GM12875 (cell line): Measurements from ENCODE around the gene COL8A1.
"Not testable (repeated sequence)": the region's sequence is repeated elsewhere in the genome, so short reads cannot be mapped to it uniquely, and the experiment has no call there.

ENCODE experiments used
- H3K4me3 ChIP-seq: one replicate; pipeline ENCODE4 v1.5.1; 2011; ENCODE audit warnings: low read depth, low read length, control low read depth
- TF ChIP-seq, protein P1 (sequence below): IDR thresholded peaks from 2 replicates; pipeline ENCODE4 v1.5.1; 2011; ENCODE audit warnings: low read depth, mild to moderate bottlenecking, control low read depth, inconsistent platforms, low read length, moderate library complexity, borderline replicate concordance; ENCODE audit not compliant: insufficient read depth

The COL8A1 gene

DNA sequence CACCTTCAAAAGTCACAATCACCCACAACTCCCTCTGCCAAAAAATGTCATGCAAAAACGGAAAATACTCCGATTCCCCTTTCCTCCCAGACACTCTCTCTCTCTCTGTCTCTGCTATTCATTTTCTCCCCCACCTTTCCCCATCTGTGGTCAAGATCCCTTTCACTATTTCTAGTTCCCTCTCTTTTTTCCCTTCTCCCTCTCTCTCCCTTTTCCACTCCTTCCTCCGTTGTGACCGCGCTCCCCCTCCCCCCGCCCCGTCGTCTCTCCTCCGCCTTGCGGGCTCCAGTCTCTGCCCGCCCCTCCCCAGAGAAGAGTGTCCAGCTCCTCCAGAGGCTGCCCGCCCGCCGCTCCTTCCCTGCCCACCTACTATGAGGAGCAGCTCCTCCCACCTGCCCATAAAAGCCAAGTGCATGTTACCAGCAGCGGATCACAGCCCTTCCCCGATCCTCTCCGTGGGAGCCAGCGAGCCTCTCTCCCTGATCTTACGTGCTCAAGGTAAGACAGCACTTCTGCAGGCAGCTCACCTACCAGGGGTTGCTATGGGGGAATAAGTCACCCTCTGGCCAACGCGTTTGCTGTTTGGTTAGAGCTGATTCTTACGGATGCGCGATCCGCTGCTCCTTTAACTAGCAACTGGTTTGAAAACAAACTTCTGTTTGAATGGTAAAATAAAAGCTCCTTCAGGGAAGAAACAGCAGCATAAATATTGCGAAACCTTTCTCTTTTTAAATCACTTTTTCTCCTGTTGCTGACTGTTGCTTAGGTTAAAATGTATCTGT is at the start of gene COL8A1:
Gene COL8A1 (plus strand): TSS at position 428 of the 782 bp plus-strand sequence. CDS start 152,089 bp downstream, outside the sequence.
- no peak within 1 kb of the TSS for H3K4me3 ChIP-seq
- TF ChIP-seq, protein P1, sequence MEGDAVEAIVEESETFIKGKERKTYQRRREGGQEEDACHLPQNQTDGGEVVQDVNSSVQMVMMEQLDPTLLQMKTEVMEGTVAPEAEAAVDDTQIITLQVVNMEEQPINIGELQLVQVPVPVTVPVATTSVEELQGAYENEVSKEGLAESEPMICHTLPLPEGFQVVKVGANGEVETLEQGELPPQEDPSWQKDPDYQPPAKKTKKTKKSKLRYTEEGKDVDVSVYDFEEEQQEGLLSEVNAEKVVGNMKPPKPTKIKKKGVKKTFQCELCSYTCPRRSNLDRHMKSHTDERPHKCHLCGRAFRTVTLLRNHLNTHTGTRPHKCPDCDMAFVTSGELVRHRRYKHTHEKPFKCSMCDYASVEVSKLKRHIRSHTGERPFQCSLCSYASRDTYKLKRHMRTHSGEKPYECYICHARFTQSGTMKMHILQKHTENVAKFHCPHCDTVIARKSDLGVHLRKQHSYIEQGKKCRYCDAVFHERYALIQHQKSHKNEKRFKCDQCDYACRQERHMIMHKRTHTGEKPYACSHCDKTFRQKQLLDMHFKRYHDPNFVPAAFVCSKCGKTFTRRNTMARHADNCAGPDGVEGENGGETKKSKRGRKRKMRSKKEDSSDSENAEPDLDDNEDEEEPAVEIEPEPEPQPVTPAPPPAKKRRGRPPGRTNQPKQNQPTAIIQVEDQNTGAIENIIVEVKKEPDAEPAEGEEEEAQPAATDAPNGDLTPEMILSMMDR = no peak

DNA sequence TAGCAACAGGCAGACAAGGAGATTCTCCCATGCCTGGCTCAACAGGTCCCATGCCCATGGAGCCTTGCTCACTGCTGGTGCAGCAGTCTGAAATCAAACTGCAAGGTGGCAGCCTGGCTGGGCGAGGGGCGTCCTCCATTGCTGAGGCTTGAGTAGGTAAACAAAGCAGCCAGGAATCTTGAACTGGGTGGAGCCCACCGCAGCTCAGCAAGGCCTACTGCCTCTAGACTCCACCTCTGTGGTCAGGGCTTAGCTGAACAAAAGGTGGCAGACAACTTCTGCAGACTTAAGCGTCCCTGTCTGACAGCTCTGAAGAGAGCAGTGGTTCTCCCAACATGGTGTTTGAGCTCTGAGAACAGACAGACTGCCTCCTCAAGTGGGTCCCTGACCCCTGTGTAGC is 49.2 kb upstream of the COL8A1 start:
- H3K4me3 ChIP-seq = not testable (repeated sequence)

DNA sequence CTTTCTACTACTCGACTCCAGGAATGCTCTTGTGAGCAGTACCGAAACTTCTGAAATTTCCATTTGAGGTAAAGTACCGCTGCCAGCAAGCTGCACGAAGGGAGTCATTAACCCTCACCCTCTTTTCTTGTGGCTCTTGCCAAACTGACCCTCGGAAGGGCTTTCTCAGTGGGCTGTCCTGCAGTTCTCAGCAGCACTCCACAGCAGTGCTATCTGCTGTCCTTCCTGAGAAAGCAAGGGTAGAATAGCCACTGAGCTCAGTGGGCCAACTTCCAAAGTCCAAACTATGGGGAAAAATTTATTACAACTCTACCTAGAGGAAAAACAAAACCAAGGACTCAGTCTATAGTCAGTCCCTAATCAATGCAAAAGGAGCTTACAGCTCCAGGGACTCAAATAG is 38.5 kb upstream of the COL8A1 start:
- H3K4me3 ChIP-seq = no peak overlapping the region
- TF ChIP-seq, protein P1 = no peak

DNA sequence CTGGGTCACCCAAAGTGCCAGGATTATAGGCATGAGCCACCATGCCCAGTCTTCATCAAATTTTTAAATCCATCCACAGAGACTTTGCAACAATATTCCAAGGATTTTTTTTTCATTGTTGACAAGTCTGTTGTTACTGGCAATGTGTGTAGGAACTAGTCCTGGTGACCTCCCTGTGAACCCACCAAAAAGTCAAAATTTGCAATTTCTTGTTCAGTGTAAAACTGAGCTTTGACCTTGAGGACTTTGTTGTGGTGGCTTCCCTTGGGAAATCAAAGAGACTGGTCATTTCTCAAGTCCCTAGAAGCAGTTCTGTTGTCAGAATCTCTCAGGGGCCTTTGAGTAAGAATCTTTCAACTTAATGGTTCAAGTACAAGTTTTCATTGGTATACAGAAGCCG is 36.9 kb upstream of the COL8A1 start:
- no peak overlapping the region for H3K4me3 ChIP-seq
- TF ChIP-seq, protein P1 = no peak

DNA sequence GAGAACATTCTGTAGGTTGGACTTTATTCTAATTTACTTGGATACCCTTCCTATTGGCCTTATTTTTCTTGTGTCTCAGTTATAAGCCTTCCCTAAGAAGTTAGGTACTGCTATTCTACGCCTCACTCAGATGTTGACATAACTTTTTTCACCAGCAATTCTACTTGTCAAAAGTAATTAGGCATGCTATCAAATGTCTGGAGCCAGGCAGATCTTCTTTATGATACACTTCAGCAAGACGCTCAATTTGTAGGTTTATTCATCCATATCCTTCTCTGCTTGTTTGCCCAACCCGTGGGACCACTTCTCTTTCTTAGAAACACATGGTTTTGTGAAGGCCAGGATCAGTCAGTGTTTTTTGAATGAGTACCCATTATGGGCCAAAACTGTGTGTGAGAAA is 36.2 kb upstream of the COL8A1 start:
- no peak overlapping the region for H3K4me3 ChIP-seq
- TF ChIP-seq, protein P1 = no peak

DNA sequence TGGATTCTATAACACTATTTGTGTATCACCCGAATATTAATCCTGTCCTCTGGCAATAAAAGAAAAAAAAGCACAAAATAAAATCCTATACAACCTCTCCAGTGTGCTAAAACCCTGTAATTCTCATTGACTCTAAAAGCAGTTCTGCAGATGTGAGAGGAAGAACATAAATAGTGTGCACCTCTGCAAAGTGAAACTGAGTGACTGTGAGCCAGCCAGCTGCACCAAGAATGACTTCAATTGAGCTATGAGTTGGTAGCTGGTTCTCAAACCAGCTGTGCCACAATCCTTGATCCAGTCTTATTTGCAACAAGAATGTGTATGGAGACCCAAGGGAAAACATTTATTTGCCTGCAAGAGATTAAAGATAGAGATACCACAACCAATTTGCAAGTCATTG is 31.2 kb upstream of the COL8A1 start:
- TF ChIP-seq, protein P1 = no peak
- no peak overlapping the region for H3K4me3 ChIP-seq

DNA sequence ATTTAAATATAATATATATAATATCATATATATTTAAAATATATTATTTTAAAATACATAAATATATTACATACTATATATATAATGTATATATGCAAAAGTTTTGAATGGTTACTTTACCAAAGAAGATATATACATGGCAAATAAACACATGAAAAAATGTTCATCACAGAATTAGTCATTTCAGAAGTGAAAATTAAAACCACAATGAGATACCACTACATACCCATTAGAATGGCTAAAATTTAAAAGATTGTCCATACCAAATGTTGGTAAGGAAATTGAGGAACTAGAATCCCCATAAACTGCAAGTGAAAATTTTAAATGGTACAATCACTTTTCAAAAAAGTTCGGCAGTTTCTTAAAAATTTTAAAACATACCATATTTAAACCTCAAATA is 23.6 kb upstream of the COL8A1 start:
- TF ChIP-seq, protein P1 = no peak
- H3K4me3 ChIP-seq = no peak overlapping the region
